Chondrocyte (in vitro differentiated cells): ENCODE results near the gene BCL2L13. TPM values are rescaled to one million over a fixed set of nuclear protein-coding genes. Genes with fewer than 3 reads are reported as not detected.
"Not testable (repeated sequence)": the region's sequence is repeated elsewhere in the genome, so short reads cannot be mapped to it uniquely, and the experiment has no call there.

Experiments used
- DNase-seq: peaks from one replicate; pipeline ENCODE4 v3.0.0; 2021; ENCODE audit warnings: mixed read lengths, low spot score
- H3K27ac Mint-ChIP-seq: one replicate; pipeline ENCODE4 v1.8.0; 2021; ENCODE audit warnings: mild to moderate bottlenecking, moderate library complexity, mixed read lengths; ENCODE audit not compliant: unreplicated experiment
- H3K27me3 Mint-ChIP-seq: 2 replicates; pipeline ENCODE4 v1.8.0; 2021; ENCODE audit warnings: low read depth, mixed read lengths
- H3K36me3 Mint-ChIP-seq: 2 replicates; pipeline ENCODE4 v1.8.0; 2021; ENCODE audit warnings: low read depth, mixed read lengths
- H3K4me1 Mint-ChIP-seq: 2 replicates; pipeline ENCODE4 v1.8.0; 2021; ENCODE audit warnings: low read depth, mild to moderate bottlenecking, mixed read lengths
- H3K4me3 Mint-ChIP-seq: one replicate; pipeline ENCODE4 v1.8.0; 2021; ENCODE audit warnings: mild to moderate bottlenecking, moderate library complexity, mixed read lengths; ENCODE audit not compliant: unreplicated experiment
- H3K9me3 Mint-ChIP-seq: 2 replicates; pipeline ENCODE4 v1.8.0; 2021; ENCODE audit warnings: low read depth, mixed read lengths
- total RNA-seq: library from RNA; stranded (reverse); gene quantifications from 3 replicates; pipeline ENCODE4 v1.2.1, GENCODE V29; 2021
- TF ChIP-seq, protein P1 (sequence below): fragments of 200-600 bp; sonication (generic); IDR thresholded peaks from 2 replicates; pipeline ENCODE4 v1.5.0; 2021; ENCODE audit warnings: antibody characterized with exemption, mild to moderate bottlenecking, moderate library complexity

The BCL2L13 gene
- total RNA-seq, 1 donor from 2014 or later = 39.6 TPM

GRCh38 chr22:17764036-17764435 is 125.5 kb downstream of the BCL2L13 start:
- Mint-ChIP-seq H3K27ac (no peak overlapping the region), H3K9me3 (no peaks in the 10 kb centered on the region), H3K4me3 (no peak overlapping the region), H3K4me1 (peaks cover 6% of the 10 kb centered on the region), H3K36me3 (no peaks in the 10 kb centered on the region), H3K27me3 (no peaks in the 10 kb centered on the region)
- DNase-seq = no peak
- TF ChIP-seq, protein P1, sequence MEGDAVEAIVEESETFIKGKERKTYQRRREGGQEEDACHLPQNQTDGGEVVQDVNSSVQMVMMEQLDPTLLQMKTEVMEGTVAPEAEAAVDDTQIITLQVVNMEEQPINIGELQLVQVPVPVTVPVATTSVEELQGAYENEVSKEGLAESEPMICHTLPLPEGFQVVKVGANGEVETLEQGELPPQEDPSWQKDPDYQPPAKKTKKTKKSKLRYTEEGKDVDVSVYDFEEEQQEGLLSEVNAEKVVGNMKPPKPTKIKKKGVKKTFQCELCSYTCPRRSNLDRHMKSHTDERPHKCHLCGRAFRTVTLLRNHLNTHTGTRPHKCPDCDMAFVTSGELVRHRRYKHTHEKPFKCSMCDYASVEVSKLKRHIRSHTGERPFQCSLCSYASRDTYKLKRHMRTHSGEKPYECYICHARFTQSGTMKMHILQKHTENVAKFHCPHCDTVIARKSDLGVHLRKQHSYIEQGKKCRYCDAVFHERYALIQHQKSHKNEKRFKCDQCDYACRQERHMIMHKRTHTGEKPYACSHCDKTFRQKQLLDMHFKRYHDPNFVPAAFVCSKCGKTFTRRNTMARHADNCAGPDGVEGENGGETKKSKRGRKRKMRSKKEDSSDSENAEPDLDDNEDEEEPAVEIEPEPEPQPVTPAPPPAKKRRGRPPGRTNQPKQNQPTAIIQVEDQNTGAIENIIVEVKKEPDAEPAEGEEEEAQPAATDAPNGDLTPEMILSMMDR = no peak

DNA sequence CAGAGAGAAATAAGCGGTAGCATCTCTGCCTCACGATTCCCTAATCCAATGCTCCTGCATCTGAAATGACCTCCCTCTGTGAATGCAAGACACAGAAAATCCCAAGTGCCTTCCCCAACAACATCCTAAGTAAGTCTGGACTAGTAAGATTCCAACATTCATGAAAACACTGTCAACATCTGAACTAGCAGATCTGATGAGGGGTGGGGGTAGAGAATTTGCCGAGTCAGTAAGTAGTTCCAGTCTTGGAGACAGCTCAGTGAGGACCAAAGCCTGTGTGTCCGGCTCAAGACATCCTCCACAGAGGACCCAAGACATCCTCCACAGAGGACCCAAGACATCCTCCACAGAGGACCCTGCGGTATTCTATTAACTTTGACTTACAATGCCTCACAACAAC is 126.3 kb downstream of the BCL2L13 start:
- not testable (repeated sequence) for H3K36me3 Mint-ChIP-seq, H3K4me3 Mint-ChIP-seq, H3K4me1 Mint-ChIP-seq, H3K27me3 Mint-ChIP-seq, H3K27ac Mint-ChIP-seq, DNase-seq, H3K9me3 Mint-ChIP-seq

DNA sequence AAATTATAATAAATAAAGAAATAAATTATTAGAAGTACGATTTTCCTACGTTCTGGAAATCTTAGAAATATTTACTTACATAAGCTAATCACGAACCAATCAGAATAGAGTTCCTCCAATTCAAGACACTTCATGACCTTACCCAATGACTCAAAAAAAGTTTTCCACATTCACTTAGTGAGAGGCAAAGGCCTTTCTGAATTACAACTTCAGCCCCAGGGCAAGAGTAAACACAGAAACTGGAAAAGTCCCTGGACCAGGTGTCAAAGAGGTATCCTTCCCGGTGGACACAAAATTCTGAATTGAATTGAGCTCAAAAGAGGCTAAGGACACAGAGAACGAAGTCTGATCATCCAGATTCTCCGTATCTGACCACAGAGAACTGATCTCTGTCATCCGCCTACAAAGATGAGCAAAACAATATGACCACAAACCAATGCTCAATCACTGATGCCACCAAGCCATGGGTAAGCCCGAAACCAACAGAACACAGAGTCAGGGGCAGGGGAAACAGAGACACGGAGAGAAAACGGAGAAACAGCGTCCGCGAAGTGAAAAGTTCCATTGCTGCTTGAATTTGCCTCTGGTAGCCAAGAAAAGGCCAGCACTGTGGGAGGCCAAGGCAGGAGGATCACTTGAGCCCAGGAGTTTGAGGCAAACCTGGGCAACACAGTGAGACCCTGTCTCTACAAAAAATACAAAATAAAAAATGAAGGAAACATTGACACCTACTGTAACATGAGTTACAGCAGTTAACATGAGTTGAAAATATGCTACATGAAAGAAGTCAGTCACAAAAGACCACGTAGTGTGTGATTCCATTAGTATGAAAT is 128.9 kb downstream of the BCL2L13 start:
- no peaks in the 10 kb centered on the region for H3K9me3 Mint-ChIP-seq
- H3K4me1 Mint-ChIP-seq = peaks cover 5% of the 10 kb centered on the region
- H3K27ac Mint-ChIP-seq = no peak overlapping the region

GRCh38 chr22:17769013-17769715 is 130.6 kb downstream of the BCL2L13 start:
- no peak overlapping the region for H3K4me3 Mint-ChIP-seq
- no peak for DNase-seq
- no peaks in the 10 kb centered on the region for H3K36me3 Mint-ChIP-seq
- H3K27ac Mint-ChIP-seq = no peak overlapping the region
- TF ChIP-seq, protein P1 = no peak
- H3K4me1 Mint-ChIP-seq = peaks cover 17% of the 10 kb centered on the region
- no peaks in the 10 kb centered on the region for H3K9me3 Mint-ChIP-seq
- no peaks in the 10 kb centered on the region for H3K27me3 Mint-ChIP-seq

More for the DNA sequence above, 128.9 kb downstream of the BCL2L13 start:
- H3K36me3 Mint-ChIP-seq = no peaks in the 10 kb centered on the region
- no peak overlapping the region for H3K4me3 Mint-ChIP-seq
- H3K27me3 Mint-ChIP-seq = no peaks in the 10 kb centered on the region
- no peak for DNase-seq
- TF ChIP-seq, protein P1 = no peak

DNA sequence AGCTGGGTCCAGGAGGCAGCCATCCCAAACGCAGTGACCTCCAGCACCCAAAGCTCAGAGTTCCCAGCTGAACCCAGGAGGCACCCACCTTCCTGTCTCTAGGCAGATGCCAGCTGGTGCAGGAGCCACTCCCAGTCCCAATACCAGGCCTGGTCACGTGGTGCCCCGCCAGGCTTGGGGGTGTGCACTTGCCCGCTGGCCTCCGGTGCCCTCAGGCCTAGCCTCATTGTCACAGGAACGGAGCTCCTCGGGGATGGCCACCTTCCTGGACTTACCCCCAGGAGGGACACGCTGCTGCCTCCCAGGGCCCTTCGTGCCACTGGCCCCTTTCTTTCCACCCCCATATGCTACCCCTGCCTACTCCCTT is 131.1 kb downstream of the BCL2L13 start:
- Mint-ChIP-seq H3K9me3 (no peaks in the 10 kb centered on the region), H3K27ac (no peak overlapping the region), H3K36me3 (no peaks in the 10 kb centered on the region), H3K27me3 (no peaks in the 10 kb centered on the region), H3K4me3 (no peak overlapping the region), H3K4me1 (peaks cover 17% of the 10 kb centered on the region)
- DNase-seq = no peak
- TF ChIP-seq, protein P1 = no peak
